Ishikawa (cell line): ENCODE data around the gene IRF8.

ENCODE experiments used
- CEBPB ChIP-seq: IDR thresholded peaks from 2 replicates; pipeline ENCODE4 v1.6.1; 2012
- CREB1 ChIP-seq: IDR thresholded peaks from 2 replicates; pipeline ENCODE4 v1.6.1; 2012; ENCODE audit warnings: low read depth
- EGR1 ChIP-seq: IDR thresholded peaks from 2 replicates; pipeline ENCODE4 v1.6.1; 2012
- EP300 ChIP-seq: IDR thresholded peaks from 2 replicates; pipeline ENCODE4 v1.6.1; 2012; ENCODE audit warnings: borderline replicate concordance
- FOXM1 ChIP-seq: IDR thresholded peaks from 2 replicates; pipeline ENCODE4 v1.6.1; 2012; ENCODE audit warnings: low read depth, borderline replicate concordance
- NFIC ChIP-seq: IDR thresholded peaks from 2 replicates; pipeline ENCODE4 v1.6.1; 2012
- RAD21 ChIP-seq: IDR thresholded peaks from 2 replicates; pipeline ENCODE4 v1.6.1; 2012; ENCODE audit warnings: low read depth
- TAF1 ChIP-seq: IDR thresholded peaks from 2 replicates; pipeline ENCODE4 v1.6.1; 2012; ENCODE audit warnings: low read depth, mild to moderate bottlenecking
- TCF12 ChIP-seq: IDR thresholded peaks from 2 replicates; pipeline ENCODE4 v1.6.1; 2012; ENCODE audit warnings: low read depth
- TEAD4 ChIP-seq: IDR thresholded peaks from 2 replicates; pipeline ENCODE4 v1.6.1; 2012
- YY1 ChIP-seq: IDR thresholded peaks from 2 replicates; pipeline ENCODE4 v1.6.1; 2012; ENCODE audit warnings: low read depth
- ZBTB7A ChIP-seq: IDR thresholded peaks from 2 replicates; pipeline ENCODE4 v1.6.1; 2012; ENCODE audit warnings: low read depth
- TF ChIP-seq, protein P1 (sequence below): IDR thresholded peaks from 2 replicates; pipeline ENCODE4 v1.6.1; 2012; ENCODE audit warnings: low read depth, mild to moderate bottlenecking
- TF ChIP-seq, protein P2 (sequence below): IDR thresholded peaks from 2 replicates; pipeline ENCODE4 v1.6.1; 2012
- TF ChIP-seq, protein P3 (sequence below): IDR thresholded peaks from 2 replicates; pipeline ENCODE4 v1.6.1; 2012

The IRF8 gene

GRCh38 chr16:85854935-85855334 is 44.0 kb upstream of the IRF8 start:
- TF ChIP-seq TCF12 (no peak), TEAD4 (no peak), FOXM1 (no peak)
- TF ChIP-seq, protein P1, sequence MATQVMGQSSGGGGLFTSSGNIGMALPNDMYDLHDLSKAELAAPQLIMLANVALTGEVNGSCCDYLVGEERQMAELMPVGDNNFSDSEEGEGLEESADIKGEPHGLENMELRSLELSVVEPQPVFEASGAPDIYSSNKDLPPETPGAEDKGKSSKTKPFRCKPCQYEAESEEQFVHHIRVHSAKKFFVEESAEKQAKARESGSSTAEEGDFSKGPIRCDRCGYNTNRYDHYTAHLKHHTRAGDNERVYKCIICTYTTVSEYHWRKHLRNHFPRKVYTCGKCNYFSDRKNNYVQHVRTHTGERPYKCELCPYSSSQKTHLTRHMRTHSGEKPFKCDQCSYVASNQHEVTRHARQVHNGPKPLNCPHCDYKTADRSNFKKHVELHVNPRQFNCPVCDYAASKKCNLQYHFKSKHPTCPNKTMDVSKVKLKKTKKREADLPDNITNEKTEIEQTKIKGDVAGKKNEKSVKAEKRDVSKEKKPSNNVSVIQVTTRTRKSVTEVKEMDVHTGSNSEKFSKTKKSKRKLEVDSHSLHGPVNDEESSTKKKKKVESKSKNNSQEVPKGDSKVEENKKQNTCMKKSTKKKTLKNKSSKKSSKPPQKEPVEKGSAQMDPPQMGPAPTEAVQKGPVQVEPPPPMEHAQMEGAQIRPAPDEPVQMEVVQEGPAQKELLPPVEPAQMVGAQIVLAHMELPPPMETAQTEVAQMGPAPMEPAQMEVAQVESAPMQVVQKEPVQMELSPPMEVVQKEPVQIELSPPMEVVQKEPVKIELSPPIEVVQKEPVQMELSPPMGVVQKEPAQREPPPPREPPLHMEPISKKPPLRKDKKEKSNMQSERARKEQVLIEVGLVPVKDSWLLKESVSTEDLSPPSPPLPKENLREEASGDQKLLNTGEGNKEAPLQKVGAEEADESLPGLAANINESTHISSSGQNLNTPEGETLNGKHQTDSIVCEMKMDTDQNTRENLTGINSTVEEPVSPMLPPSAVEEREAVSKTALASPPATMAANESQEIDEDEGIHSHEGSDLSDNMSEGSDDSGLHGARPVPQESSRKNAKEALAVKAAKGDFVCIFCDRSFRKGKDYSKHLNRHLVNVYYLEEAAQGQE = no peak
- TF ChIP-seq, protein P2, sequence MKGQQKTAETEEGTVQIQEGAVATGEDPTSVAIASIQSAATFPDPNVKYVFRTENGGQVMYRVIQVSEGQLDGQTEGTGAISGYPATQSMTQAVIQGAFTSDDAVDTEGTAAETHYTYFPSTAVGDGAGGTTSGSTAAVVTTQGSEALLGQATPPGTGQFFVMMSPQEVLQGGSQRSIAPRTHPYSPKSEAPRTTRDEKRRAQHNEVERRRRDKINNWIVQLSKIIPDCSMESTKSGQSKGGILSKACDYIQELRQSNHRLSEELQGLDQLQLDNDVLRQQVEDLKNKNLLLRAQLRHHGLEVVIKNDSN = no peak

- TF ChIP-seq TEAD4 (no peak), NFIC (no peak), EP300 (no peak), YY1 (no peak), FOXM1 (no peak), CREB1 (no peak), RAD21 (no peak), TAF1 (no peak), EGR1 (no peak), ZBTB7A (no peak), TCF12 (no peak)
- TF ChIP-seq, protein P1 = no peak
- TF ChIP-seq, protein P2 = no peak
These were observed 42.9 kb upstream of the IRF8 start for GRCh38 chr16:85856079-85856478.

- no peak for TF ChIP-seq NFIC
- TF ChIP-seq ZBTB7A = no peak
- TF ChIP-seq YY1 = no peak
- TF ChIP-seq, protein P1 = no peak
- no peak for TF ChIP-seq TEAD4
- TF ChIP-seq RAD21 = no peak
- TF ChIP-seq, protein P3, sequence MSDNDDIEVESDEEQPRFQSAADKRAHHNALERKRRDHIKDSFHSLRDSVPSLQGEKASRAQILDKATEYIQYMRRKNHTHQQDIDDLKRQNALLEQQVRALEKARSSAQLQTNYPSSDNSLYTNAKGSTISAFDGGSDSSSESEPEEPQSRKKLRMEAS = no peak
- TF ChIP-seq CEBPB = no peak
- TF ChIP-seq TCF12 = no peak
- no peak for TF ChIP-seq TAF1
These were observed 42.4 kb upstream of the IRF8 start for GRCh38 chr16:85856585-85856984.

DNA sequence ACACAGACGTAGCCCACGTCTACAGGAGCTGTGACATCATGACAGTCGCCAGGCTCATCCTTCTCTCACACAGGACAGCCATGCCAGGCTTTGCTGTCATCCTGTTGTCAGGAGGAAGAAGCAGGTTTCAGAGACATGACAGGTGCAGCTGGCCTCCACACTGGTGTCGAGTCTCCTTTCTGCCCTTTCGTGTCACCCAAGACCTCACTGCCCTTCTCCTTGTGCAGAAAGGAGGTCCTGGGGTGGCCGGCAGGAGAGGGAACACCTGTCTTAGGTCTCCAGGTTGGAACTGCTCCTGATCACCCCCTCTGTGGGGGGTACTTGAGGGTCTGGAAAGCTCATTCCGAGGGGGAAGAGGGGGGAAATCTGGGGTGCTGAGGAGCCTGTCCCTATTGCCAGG is 41.6 kb upstream of the IRF8 start:
- TF ChIP-seq TEAD4 (no peak), FOXM1 (no peak), TAF1 (no peak)

- peak; percentile 68 for TF ChIP-seq CEBPB
These were observed 40.4 kb upstream of the IRF8 start for GRCh38 chr16:85858571-85858970.

GRCh38 chr16:85858984-85859817 is 39.8 kb upstream of the IRF8 start:
- TF ChIP-seq, protein P3 = no peak
- TF ChIP-seq EP300 (no peak), TCF12 (no peak), CREB1 (no peak), TAF1 (no peak), EGR1 (no peak), TEAD4 (no peak), YY1 (no peak), CEBPB (no peak), ZBTB7A (no peak), FOXM1 (no peak)
- TF ChIP-seq, protein P2 = no peak
- TF ChIP-seq, protein P1 = no peak
